NCI-H446 (cell line): ENCODE data around the gene TSHZ2.
"Not testable (repeated sequence)": the region's sequence is repeated elsewhere in the genome, so short reads cannot be mapped to it uniquely, and the experiment has no call there.

ENCODE experiments used
- DNase-seq, 2 experiments: peaks; one replicate each; lab custom pipeline; 2025; lab: John Stamatoyannopoulos, UW

TSHZ2 gene

DNA sequence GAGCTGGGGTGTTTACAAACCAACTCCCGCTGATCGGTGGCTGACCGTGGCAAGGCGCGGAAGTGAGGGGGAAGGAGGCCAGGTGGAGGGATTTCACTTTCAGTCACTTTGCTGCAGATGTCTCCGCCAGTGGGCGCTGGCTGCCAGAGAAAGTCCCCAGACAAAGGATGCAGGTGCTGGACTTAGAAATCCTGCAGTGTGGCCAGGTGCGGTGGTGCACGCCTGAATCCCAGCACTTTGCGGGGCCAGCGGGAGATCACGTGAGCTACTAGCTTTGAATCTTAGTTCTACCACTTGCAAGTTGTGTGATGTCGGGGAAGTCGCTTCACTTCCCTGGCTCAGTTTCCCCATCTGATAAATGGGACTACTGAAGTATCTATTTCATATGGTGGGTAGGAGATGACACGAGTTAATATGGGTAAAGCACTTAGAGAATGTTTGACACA is 441.1 kb downstream of the TSHZ2 start:
- DNase-seq: no peak

DNA sequence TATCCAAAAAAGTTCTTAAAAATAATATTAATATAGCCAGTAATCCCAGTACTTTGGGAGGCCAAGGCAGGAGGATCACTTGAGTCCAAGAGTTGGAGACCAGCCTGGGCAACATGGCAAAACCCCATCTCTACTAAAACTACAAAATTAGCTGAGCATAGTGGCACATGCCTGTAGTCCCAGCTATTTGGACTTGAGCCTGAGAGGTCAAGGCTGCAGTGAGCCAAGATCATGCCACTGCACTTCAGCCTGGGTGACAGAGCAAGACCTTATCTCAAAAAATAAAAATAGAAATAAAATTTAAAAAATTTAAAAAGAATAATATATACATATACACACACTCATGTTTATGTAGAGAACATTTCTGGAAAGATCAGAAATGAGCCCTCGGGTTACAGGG is 441.7 kb downstream of the TSHZ2 start:
- DNase-seq: not testable (repeated sequence)

DNA sequence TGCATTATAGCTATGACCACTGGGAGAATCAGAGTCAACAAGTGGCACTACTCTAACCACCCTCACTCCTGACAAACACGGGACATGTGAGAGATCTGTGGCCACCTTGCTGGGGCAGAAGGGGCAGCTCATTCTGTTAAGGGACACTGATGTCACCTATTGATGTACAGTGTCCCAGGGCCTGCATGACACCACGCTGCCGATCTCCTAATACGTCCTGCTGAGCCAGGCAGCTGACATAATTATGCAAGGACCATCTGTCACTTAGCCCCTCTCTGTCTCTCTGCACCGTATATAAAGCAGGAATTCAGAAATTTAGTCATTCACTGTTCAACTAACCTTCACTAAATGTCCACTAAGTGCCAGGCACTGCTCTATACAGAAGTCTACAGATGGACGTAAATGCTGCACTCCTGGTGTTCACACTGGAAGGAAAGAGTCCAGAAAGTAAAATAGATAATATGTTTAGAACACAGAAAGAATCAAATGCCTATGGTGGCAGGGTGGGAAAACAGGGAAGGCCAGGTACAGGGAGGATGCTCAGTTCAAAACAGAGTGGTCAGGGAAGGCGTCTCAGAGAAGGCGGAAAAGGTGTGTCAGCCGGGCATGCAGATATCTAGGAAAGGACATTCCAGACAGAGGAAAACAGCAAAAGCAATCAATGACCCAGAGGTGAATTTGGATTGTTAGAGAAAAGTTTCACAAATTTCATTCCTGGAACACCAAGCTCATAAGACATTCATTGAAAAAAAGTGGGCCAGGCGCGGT is 447.7 kb downstream of the TSHZ2 start:
- DNase-seq: no peak

DNA sequence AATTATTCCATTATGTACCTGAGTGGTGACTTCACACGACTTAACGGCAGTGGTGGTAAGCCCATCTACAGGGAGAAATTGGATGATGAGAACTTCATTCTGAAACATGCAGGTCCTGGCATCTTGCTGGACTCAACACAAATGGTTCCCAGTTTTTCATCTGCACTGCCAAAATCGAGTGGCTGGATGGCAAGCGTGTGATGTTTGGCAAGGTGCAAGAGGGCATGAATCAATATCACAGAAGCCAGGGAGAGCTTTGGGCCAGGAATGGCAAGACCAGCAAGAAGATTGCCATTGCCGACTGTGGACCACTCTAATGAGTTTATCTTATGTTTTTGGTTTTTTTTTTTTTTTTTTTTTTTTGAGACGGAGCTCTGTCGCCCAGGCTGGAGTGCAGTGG is 449.2 kb downstream of the TSHZ2 start:
- peak in 1 of 2 experiments; percentile 13 for DNase-seq

DNA sequence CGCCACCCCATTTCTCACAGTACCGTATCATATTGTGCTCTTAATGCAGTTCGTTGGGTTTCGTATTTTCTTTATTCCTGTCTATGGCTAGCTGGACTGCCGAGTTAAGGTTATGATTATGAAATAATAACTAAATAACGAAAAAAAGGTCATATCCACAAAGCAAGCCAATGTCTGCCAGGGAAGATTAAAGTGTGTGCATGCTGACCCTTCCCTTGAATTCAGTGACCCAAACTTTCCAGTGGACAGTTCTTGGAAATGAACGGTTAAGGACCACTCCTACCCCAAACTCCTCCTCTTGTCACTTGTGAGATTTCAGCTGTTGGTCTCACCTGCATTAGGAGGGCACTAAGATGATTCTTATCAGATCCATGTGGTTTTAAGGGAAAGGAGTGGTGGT is 449.9 kb downstream of the TSHZ2 start:
- DNase-seq: no peak

DNA sequence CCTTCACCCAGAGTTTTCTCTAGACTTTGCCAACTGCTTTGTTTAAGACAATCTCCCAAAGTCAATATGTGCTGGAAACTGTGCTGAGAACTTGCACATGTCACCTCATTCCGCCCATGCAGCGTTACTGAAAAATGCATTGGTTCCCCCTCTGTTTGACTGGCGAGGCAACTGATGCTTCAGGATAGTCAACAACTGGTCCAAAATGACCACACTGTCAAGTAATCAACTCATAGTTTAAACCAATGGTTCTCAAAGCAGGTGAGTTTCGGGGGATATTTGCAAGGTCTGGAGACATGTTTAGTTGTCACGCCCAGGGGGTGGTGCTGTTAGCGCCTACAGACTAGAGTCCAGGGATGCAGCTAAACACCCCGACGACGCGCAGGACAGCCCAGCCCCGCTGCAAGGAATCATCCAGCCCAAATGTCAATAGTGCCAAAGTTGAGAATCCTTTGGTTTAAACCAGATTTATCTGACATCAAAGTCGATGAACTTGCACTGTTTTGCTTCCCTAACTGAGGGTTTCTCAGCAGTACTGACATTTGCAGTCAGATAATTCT is 451.5 kb downstream of the TSHZ2 start:
- no peak for DNase-seq

DNA sequence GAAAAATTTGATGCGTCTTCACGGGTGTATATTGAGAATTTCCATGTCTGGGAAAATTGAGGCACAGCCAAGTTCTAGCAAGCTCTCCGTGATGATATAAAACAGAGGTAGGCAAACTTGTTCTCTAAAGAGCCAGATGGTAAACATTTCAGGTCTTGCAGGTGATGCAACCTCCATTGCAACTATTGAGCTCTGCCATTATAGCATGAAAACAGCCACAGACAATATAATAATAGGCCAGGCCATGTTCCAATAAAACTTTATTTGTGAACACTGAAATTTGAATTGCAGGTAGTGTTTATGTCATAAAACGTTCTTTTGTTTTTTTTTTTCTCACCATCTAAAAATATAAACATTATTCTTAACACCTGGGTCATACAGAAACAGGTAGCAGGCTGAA is 453.3 kb downstream of the TSHZ2 start:
- DNase-seq: no peak

DNA sequence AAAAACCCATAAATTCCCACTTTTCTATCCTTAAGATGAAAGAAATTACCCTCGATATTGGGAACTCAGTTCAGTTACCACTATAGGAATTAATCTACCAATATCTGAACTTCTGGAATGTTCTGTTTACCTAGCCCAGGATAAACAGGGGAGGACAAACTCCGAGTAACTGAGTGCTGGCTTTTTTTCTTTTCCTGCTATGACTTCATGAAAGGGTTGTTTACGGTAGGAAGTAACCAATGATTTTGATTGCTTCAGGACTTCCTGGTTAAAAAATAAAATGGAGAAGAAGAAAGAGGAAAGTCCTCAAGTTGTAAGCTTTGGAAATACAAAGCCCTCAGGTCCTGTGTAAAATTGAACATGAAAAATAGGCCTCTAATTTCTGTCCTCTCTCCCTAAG is 453.8 kb downstream of the TSHZ2 start:
- DNase-seq: no peak

DNA sequence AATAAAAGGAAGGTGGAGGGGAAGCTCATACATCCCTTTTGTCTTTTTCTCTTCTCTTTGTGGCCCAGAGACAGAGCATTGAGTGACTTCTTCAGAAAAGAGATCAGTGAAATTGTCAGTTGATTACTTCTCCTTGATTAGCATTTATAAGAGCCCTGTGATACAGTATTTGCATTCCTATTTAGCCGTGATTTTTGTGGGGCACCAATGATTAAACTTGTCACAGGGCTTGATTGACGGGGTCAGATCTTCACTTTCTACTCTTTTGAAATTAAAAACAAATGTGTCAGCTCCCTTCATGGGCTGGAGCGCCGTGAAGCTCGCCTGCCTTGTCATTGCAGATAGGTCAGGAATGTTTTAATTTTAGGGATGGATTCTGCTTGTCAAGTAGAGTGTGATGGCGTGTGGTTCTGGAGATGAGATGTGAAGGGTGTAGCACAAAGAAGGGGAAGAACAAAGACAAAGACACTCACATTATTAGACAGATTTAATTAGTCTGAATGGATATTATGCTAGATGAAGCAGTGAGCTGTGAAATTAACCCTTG is 454.7 kb downstream of the TSHZ2 start:
- no peak for DNase-seq

DNA sequence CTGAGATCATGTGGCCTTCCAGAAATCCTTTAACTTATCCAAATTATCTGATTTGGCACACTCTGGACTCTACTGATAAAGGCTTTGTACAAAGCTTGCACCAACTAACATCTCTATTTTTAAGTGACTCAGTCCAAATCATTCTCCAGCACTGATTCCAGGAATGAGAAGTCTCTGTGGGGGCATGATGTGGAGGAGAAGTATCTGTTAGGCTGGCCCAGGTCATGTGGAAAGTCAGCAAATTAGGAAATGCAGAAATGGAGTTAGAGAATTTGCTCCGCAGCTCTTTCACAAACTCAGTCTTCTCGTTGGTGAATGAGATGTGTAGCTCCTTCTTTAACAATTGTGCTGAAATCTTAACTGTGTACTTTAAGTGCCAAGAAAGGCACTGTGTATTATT is 455.8 kb downstream of the TSHZ2 start:
- DNase-seq: no peak

DNA sequence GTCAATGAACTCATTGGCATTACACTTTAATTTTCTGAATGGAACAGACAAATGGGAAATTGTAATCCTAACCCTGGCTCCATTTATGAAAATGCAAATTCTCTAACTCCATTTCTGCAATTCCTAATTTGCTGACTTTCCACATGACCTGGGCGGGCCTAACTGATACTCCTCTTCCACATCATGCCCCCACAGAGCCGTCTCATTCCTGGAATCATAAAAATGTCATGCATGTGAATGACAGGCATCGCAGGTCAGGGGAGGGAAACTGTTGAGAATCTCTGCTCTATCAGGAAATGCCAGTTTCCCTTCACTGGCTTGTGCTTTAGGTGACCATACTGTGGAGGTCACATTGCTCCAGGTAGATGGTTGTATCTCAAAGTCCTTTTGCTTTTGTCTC is 456.4 kb downstream of the TSHZ2 start:
- DNase-seq: no peak

DNA sequence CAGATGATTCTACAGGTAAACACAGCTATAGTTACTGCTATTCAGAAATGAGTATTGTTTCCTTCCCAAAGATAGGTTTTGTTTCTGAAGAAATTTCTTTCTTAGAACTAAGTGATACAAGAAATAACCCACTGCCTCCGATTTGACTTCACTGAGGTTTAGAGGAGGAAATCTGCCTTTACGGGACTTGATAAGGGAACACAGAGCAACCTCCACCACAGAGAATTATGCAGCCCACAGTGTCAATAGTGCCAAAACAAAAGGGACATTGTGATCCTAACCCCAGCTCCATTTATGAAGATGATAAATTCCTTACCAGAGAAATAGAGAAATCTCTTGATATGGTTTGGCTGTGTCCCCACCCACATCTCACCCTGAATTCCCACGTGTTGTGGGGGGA is 456.8 kb downstream of the TSHZ2 start:
- DNase-seq: no peak

DNA sequence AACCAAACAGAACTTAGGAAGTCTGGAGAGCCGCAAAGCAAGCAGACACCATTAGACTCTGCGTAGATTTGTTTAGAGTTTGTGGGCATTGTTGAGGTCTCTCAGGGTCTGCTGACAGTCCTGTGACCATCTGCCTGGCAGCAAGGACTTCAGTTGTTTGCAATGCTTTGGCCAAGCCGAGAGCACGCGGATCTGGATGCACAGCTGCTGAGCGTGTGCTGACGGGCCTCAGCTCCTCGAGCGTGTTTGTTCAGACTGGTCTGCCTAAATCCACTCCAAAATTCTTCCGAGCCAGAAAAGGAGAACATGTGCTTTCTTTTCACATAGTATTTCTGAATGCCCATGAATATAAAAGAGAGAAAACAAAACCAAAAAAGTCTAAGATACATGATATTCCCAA is 462.5 kb downstream of the TSHZ2 start:
- peak; percentile 14 to 72 for DNase-seq

DNA sequence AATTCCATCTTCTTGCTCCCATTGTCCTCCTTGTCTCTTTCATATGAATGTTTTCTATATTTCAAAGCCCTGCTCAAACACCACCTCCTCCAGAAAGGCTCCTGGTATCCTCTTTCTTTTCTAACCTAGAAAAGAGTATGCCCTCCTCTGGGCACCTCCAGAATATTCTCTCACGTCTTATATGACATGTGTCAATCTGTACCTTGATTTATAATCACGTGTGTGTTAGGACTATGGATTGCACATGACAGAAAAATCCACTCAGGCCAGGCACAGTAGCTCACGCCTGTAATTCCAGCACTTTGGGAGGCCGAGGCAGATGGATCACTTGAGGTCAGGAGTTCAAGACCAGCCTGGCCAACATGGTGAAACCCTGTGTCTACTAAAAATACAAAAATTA is 464.8 kb downstream of the TSHZ2 start:
- DNase-seq: not testable (repeated sequence)

DNA sequence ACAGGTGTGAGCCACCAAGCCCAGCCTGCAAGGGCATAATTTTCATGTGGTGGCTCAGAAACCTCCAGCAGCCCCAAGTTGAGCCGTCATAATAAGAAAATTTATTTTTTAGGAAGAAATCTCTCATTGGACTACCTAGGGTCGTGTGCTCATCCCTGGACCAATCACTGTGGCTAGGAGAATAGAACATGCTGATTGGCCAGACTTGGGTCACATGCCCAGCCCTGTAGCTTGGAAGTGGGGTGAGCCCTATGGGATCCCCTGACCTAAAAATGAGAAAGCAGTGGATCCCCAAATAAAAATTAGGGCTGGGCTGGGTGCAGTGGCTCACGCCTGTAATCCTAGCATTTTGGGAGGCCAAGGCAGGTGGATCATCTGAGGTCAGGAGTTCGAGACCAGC is 466.2 kb downstream of the TSHZ2 start:
- DNase-seq: no peak

DNA sequence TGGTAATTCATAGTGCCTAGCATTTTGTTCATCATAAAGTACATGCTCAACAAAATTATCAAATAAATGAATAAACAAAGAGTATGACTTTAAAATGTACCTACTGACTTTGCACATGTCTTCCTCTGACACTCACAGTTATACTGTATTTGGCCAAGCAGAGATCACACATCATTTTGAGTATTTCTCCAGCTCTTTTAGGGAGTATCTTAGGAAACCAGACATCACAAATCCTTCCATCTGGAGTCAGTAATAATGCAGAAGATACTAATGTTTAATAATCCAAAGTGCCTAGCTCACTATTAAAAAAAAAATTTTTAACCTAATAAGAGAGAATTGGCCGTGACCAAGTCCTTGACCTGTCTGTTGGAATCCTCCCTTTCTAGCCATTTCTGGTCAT is 466.9 kb downstream of the TSHZ2 start:
- no peak for DNase-seq

DNA sequence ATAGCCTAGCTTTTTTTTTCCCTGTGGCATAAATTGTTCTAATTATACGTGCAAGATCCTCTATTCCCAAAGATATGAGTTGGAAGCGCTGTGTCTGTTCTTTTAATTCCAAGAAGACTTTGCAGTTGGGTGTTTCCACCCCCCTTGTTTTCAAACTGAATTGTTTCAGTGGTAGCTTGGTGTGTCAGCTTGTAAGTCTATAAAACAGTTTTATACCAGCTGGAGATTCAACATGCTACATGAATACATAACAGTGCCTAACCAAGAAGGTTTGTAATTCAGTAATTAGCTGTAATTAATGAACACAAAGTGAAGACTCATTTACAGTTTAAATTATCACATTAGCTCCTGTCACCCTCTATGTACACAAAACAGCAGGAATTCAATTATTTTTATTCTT is 467.5 kb downstream of the TSHZ2 start:
- DNase-seq: no peak

DNA sequence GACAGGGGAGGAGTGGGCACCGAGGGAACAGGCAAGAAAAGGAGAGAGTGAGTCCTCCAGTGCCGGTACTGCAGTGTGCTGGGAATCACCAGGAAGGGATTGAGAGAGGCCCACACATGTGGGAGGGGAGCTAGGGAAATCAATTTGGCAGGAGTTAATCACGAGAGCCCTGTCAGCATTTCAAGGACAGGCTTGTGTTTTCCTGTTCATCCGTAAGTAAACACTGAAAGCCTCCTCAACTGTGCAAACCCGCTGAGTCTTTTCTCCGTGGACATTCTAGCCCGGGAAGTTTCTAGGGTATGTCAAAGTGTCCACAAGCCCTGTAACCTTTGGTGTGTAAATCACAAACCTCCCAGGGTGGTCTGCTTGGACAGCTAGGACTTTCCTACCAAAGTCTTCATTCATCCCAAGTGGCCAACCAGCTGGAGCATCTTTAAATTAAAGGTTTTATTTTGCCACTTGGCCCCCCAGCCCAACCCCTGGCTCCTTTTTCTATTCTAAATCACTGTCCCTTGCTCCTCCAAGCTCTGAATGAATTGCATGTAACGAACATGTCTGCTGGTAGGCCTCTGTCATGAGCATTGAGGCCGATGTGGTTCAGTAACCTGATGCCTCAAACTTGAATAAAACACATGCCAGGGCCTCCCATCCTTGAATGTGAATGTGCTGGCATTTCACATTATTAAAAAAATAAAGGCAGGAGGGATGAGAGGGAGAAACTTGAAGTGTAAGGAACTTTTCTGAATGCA is 472.4 kb downstream of the TSHZ2 start:
- peak; percentile 8 to 10 for DNase-seq

DNA sequence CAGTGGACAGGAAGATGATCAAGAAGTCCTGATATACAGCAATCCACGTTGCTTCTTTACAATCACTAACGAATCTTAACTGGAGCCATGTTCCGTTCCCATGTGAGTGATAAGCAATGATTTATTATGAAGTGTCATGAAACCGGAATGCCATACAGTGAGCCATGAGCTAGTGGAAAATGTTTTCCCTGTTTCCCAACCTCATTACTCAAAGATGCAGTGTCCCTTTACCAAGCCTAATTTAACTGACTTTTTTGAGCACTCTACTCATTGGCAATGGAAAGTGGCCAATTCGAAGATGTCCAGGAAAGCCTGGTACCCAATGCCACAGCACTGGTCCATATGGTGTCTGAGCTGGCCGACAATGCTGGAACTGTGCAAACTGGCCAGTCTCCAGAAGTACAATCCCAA is 473.2 kb downstream of the TSHZ2 start:
- DNase-seq: peak; percentile 78 to 91

DNA sequence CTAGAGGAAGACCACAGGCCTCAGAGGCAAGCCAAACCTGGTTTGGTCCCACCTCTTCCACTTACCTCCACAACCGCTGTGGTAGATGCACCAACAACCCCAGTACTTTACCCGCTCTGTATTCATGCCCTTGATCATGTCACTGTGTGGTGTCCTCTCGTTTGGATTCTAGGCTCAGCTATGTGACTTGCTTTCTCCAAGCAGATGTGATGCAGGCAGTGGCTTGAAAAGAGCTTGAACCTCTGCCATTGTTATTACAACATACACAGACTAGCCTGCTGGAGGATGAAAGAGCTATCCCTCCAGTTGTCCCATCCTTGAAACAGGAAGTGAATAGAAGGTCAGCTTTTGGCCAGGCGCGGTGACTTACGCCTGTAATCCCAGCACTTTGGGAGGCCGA is 473.8 kb downstream of the TSHZ2 start:
- DNase-seq: peak in 1 of 2 experiments; percentile 20

DNA sequence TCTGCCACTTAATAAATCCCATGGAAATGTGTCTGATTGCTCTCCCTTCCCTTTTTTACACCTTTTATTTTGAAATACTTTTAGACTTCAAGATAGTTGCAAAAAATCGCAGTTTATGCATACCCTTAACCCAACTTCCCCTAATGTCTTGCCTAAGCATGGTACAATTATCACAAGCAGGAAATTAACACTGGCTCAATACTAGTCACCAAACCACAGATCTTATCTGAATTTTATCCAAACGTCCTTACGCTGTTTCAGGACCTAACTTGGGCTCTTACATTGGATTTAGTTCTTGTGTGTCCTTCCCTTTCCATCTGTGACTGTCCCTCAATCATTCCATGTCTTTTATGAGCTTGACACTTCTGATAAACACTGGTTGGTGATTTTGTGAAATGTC is 475.2 kb downstream of the TSHZ2 start:
- no peak for DNase-seq

DNA sequence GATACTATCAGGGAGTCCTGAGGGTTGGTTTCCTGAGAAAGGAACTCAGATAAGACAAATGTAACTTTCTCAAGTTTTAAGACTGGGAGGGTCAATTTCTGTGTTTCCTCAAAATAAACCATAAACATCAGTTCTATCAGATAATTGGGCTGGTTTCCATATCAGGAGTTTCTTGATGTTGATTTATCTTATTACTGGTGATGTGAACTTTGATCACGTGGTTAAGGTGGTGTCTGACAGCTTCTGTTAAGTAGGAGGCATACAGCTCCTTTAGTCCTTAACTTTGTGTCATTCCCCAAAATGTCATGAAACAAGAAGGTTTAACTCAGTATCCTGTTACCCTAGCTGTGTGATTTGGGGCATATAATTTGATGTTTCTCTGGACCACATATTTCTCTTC is 476.3 kb downstream of the TSHZ2 start:
- no peak for DNase-seq

DNA sequence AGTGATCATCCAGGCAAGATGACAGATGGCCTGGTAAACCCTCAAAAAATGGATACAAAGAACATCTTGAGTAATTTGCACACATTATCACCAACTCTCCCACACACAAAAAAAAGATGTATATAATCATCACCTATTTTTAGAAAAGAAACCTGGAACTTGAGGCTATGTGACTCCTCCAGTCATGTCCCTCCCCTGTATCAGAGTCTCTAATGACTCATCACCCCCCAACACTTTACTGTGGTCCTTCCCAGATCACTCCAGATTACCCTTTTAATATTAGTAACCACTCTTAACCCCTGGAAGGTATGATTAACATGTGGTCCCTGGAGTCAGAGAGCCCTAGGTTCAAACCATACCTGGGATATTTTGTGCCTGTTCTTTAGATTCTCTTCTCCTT is 476.7 kb downstream of the TSHZ2 start:
- no peak for DNase-seq
